D721Med (cell line): ENCODE results near the gene EVPL.

ENCODE experiments used
- DNase-seq: peaks from one replicate; pipeline ENCODE4 v3.0.0; 2011; ENCODE audit warnings: low spot score; ENCODE audit not compliant: insufficient read length
- FAIRE-seq: peaks from 2 replicates; lab custom pipeline; 2011; peaks lifted over from hg19 to GRCh38; lab: Jason Lieb, UNC
- CTCF ChIP-seq: IDR thresholded peaks from 2 replicates; pipeline ENCODE4 v1.5.1; 2012; ENCODE audit warnings: mild to moderate bottlenecking, control low read depth; ENCODE audit not compliant: insufficient read depth; ENCODE audit errors: missing control alignments

Gene EVPL

DNA sequence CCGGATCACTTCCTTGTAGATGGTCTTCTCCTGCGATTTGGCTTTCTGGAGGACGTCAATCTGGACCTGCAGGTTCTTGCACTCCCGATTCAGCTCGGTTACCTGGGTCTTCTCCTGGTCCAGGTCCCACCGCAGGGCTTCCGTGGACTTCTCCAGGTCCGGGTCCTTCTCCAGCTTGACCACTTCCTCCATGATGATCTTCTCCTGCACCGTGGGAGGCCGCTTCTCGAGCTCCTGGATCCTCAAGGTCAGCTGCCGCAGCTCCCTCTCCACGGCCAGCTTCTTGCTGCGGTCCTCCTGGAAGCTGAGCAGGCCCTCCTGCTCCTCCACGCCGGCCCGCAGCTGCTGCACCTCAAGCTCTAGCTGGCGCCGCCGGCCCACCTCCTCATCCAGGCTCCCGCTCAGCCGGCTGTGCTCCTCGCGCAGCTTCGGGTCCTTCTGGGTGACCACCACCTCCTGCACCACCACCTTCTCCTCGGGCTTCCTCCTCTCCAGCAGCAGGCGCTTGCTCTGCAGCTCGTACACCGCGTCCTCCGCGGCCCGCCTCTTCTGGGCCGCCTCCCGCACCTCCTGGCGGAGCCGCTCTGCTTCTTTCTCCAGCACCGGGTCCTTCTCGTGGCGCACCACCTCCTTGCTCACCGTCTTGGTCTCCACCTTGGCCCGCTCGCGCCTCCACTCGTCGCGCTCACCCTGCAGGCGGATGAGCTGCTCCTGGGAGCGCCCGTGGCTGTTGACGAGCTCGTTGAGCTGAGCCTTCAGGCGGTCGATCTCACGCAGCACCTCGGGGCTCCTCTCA is 18.3 kb downstream of the EVPL start:
- DNase-seq (no peak), FAIRE-seq (no peak)
- TF ChIP-seq CTCF = no peak

DNA sequence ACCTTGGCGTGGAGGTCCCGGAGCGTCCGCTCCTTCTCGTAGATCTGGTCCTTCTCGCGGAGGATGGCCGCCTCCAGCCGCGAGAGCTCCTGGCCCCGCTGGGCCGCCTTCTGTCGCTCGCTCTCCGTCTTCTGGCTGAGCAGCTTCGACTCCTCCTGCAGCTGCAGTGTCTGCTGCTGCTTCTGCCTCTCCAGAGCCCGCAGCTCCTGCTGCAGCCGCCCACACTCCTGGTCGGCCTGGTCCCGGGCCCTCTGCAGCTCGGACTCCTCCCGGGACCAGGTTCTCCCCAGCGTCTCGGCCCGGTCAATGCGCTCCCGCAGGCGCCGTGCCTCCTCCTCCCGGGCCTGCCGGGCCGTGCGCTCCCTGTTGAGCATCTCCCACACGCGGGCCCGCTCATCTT is 18.9 kb downstream of the EVPL start:
- no peak for FAIRE-seq
- DNase-seq = no peak
- no peak for TF ChIP-seq CTCF

DNA sequence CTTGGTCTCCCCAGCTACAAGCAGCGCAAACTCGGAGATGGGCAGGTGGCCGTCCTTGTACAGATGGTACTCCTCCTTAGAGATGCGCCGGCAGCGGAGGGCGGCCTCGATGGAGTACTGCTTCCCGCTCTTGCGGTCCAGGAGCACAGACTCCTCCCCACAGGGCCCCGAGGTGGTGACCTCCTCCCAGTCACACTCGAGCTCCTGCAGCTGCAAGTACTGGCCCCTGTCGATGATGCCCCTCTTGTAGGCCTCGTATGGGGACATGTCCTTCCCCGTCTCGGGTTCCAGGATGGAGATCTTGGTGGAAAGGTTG is 19.3 kb downstream of the EVPL start:
- DNase-seq (no peak), FAIRE-seq (no peak)

DNA sequence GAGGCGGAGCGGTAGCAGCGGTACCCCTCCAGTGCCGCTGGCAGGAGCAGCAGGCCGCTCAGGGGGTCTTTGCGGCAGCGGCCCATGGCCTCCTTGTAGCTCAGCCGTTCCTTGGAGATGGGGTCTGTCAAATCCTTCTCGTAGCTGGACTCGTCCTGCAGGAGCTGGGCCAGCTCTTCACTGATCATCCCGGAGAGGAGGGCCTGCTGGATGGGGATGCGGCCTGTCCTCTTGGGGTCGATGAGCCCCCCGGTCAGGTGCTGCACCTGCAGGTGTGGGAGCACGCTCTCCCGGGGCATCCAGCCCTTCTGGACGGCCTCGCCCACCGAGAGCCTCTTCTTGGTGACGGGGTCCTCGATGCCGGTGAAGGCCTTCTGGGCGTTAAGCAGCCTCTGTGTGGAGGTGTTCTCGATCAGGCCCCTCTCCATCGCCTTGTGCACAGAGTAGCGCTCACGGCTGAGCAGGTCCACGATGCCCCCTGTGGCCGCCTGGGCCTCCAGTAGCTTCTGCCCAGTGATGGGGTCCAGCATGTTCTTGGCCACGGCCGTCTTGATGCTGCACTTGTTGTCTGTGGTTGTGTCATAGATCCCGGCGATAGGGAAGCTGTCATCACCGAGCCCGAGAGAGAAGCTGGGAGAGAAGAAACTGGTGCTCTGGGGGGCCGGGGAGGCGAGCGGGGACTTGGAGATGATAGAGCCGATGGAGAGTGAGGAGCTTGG is 19.8 kb downstream of the EVPL start:
- TF ChIP-seq CTCF = no peak
- FAIRE-seq = no peak

More for the DNA sequence above, 19.3 kb downstream of the EVPL start:
- TF ChIP-seq CTCF = no peak

GRCh38 chr17:76005263-76006149 is 21.6 kb downstream of the EVPL start:
- TF ChIP-seq CTCF = peak; percentile 89
- peak; percentile 83 for DNase-seq
- FAIRE-seq = no peak

More for the DNA sequence above, 19.8 kb downstream of the EVPL start:
- DNase-seq = no peak

DNA sequence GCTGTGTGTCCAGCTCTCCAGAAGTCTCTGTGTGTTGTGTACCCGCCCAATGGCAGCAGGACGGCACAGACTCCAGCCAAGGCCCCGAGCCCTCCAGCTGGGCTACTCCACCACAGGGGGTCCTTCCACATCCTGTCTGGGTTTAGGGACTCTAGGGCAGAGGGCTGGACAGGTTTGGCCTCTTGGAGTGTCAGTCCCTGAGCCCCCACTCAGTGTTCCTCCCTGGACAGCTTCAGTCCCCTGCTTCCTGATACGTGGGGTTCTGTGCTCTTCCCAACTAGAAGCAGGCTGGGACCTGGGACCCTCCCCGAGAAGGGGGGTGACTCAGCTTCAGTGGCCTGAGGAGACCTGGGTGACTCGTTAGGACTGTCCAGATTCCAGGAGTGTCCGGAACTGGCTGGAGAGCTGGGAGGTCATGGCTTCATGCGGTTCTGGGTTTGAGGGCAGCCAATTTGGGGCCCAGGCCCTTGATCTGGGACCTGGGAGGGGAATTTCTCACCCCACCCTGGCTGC is 22.3 kb downstream of the EVPL start:
- no peak for FAIRE-seq
- no peak for DNase-seq
- no peak for TF ChIP-seq CTCF
